ENCODE data around the gene TSPO. TPM values are rescaled to one million over a fixed set of nuclear protein-coding genes. Genes with fewer than 3 reads are reported as not detected.

Gene TSPO
- total and polyA plus RNA-seq, 2 of the 8 experiments (the other 6 are each of a cell fraction or from before 2014, with no cell fraction given), result 19.9 to 51.5 TPM

- no peak for TF ChIP-seq CHD7 (IDR thresholded peaks at IDR 0.05; ENCODE audit: insufficient replicate concordance, low read length)
- TF ChIP-seq EP300 (IDR thresholded peaks at IDR 0.05; ENCODE audit: borderline replicate concordance in 1 of 2, low read depth in 2 of 2, low read length in 2 of 2), result no peak
- no peak for TF ChIP-seq CHD2 (IDR thresholded peaks at IDR 0.05; ENCODE audit: low read length)
- no peak for TF ChIP-seq SAP30 (IDR thresholded peaks at IDR 0.05; ENCODE audit: insufficient read depth, insufficient replicate concordance, low read length)
- TF ChIP-seq BACH1 (IDR thresholded peaks at IDR 0.05; ENCODE audit: low read length), result no peak
- no peak for TF ChIP-seq CBX8 (IDR thresholded peaks at IDR 0.05; ENCODE audit: borderline replicate concordance, low read depth, low read length)
- no peak for TF ChIP-seq FOSL1 (IDR thresholded peaks at IDR 0.05; ENCODE audit: insufficient read depth, low read depth, low read length)
- no peak for TF ChIP-seq BCL11A (IDR thresholded peaks at IDR 0.05; ENCODE audit: low read depth in 2 of 2, low read length in 2 of 2)
These were observed 60.6 kb downstream of the TSPO start (continued) for GRCh38 chr22:43211941-43212433.

Data from H1 (cell line).